Gastrocnemius medialis (tissue), 4 donors: ENCODE data around the gene LAMA2.

Source experiments
- POLR2A ChIP-seq, 2 donors: fragments of 450-650 bp; IDR thresholded peaks; one replicate each; pipeline ENCODE4 v1.6.1; 2017; ENCODE audit warnings: antibody characterized with exemption in 2 of 2, mild to moderate bottlenecking in 2 of 2, moderate library complexity in 2 of 2
- TF ChIP-seq, protein P1 (sequence below), 5 experiments: fragments of 450-650 bp in 3 of 5; fragments of 200-600 bp in 2 of 5; sonication (generic) in 2 of 5; IDR thresholded peaks in 4 of 5; conservative IDR thresholded peaks in 1 of 5; 1 replicate in 4 of 5; 2 replicates in 1 of 5; pipeline ENCODE4 v1.5.1; 2016 to 2019; ENCODE audit warnings: antibody characterized with exemption in 5 of 5, mild to moderate bottlenecking in 3 of 5, moderate library complexity in 3 of 5

DNA sequence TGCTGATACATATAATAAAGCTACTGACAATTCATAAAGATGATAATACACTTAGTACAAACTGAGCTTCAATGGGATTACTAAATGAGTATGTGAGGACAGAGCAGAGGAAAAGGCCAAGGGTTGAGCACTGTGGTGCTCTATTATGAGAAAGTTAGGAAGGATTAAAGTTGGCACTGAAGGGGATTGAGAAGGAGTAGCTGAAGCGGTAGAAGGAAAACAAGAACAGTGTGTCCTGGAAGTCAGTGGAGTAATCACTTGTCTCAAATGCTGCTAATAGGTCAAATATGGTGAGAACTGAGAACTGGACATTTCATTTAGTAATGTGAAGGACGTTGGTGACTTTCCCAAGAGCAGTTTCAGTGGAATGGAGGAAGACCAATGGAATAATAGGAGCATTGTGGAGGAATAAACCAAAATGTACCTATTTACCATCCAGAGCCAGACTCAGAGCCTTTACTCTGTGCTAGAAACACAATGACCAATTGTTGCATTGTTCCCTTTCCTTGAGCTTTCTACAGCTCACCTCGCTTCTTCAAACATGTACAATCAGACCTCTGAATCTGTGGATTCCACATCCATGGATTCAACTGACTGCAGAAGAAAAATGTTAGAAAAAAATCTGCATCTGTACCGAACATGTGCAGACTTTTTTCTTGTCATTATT lies 255.9 kb downstream of the LAMA2 start:
- TF ChIP-seq, protein P1, sequence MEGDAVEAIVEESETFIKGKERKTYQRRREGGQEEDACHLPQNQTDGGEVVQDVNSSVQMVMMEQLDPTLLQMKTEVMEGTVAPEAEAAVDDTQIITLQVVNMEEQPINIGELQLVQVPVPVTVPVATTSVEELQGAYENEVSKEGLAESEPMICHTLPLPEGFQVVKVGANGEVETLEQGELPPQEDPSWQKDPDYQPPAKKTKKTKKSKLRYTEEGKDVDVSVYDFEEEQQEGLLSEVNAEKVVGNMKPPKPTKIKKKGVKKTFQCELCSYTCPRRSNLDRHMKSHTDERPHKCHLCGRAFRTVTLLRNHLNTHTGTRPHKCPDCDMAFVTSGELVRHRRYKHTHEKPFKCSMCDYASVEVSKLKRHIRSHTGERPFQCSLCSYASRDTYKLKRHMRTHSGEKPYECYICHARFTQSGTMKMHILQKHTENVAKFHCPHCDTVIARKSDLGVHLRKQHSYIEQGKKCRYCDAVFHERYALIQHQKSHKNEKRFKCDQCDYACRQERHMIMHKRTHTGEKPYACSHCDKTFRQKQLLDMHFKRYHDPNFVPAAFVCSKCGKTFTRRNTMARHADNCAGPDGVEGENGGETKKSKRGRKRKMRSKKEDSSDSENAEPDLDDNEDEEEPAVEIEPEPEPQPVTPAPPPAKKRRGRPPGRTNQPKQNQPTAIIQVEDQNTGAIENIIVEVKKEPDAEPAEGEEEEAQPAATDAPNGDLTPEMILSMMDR (IDR thresholded peaks at IDR 0.05 in 4 of 5, conservative IDR thresholded peaks at IDR 0.05 in 1 of 5), result no peak
- TF ChIP-seq POLR2A (IDR thresholded peaks at IDR 0.05), result peak; percentile 16 to 41
